ENCODE data around the gene SUMO3.

Gene SUMO3

GRCh38 chr21:44817914-44818639 lies at the start of gene SUMO3:
Gene SUMO3 (minus strand): TSS chr21:44818062. CDS start chr21:44817968, 94 bp downstream.
- DNase-seq: peak; percentile 87

GRCh38 chr21:44867464-44867863 lies 49.6 kb upstream of the SUMO3 start:
- no peak for DNase-seq

GRCh38 chr21:44866780-44867179 lies 48.9 kb upstream of the SUMO3 start:
- DNase-seq: no peak

GRCh38 chr21:44865561-44866280 lies 47.9 kb upstream of the SUMO3 start:
- peak; percentile 46 for DNase-seq

GRCh38 chr21:44862869-44863685 lies 45.2 kb upstream of the SUMO3 start:
- DNase-seq: no peak

- no peak for DNase-seq
Observed at GRCh38 chr21:44858791-44859190, 40.9 kb upstream of the SUMO3 start.

GRCh38 chr21:44858291-44858690 lies 40.4 kb upstream of the SUMO3 start:
- DNase-seq: no peak

- DNase-seq: no peak
Observed at GRCh38 chr21:44857127-44857892, 39.4 kb upstream of the SUMO3 start.

GRCh38 chr21:44856131-44856530 lies 38.3 kb upstream of the SUMO3 start:
- no peak for DNase-seq

GRCh38 chr21:44855572-44855971 lies 37.7 kb upstream of the SUMO3 start:
- no peak for DNase-seq

GRCh38 chr21:44854664-44855446 lies 37.0 kb upstream of the SUMO3 start:
- DNase-seq: no peak

- no peak for DNase-seq
Observed at GRCh38 chr21:44854391-44854663, 36.5 kb upstream of the SUMO3 start.

GRCh38 chr21:44853601-44854390 lies 35.9 kb upstream of the SUMO3 start:
- DNase-seq: no peak

GRCh38 chr21:44850905-44851657 lies 33.2 kb upstream of the SUMO3 start:
- DNase-seq: no peak

GRCh38 chr21:44850208-44850800 lies 32.4 kb upstream of the SUMO3 start:
- no peak for DNase-seq

- no peak for DNase-seq
Observed at GRCh38 chr21:44849616-44850130, 31.8 kb upstream of the SUMO3 start.

GRCh38 chr21:44848821-44849521 lies 31.1 kb upstream of the SUMO3 start:
- DNase-seq: no peak

GRCh38 chr21:44847261-44848056 lies 29.6 kb upstream of the SUMO3 start:
- DNase-seq: no peak

All from stimulated activated CD8-positive, alpha-beta memory T cell treated with anti-CD3 and anti-CD28 coated beads, Interleukin-4, amount 100 ng/mL, for 48 hours (primary cell).